Daoy (cell line): ENCODE results near the gene ALPL. TPM values are rescaled to one million over a fixed set of nuclear protein-coding genes. Genes with fewer than 3 reads are reported as not detected.
A peak's percentile ranks its signal among the peaks of the same experiment; 100 is the strongest.
"Not testable (repeated sequence)": the region's sequence is repeated elsewhere in the genome, so short reads cannot be mapped to it uniquely, and the experiment has no call there.

Experiments
- DNase-seq: peaks from one replicate; pipeline ENCODE4 v3.0.0-alpha.2; 2015; ENCODE audit warnings: low read depth
- total RNA-seq: library from RNA; depleted of rRNA; stranded (reverse); fragments of >200 nt; shearing (Covaris generic); gene quantifications from 2 replicates; pipeline ENCODE4 v1.2.3, GENCODE V29; 2014

Gene ALPL
- total RNA-seq, 1 experiment from 2014 or later: 2.7 TPM

GRCh38 chr1:21559788-21560567 lies 50.8 kb downstream of the ALPL start:
- no peak for DNase-seq

GRCh38 chr1:21560916-21561638 lies 51.9 kb downstream of the ALPL start:
- DNase-seq: no peak

- no peak for DNase-seq
These were observed 53.7 kb downstream of the ALPL start for GRCh38 chr1:21562896-21563295.

GRCh38 chr1:21563971-21564370 lies 54.7 kb downstream of the ALPL start:
- DNase-seq: no peak

GRCh38 chr1:21564521-21565095 lies 55.4 kb downstream of the ALPL start:
- DNase-seq: no peak

GRCh38 chr1:21565285-21565684 lies 56.1 kb downstream of the ALPL start:
- no peak for DNase-seq

- not testable (repeated sequence) for DNase-seq
These were observed 57.1 kb downstream of the ALPL start for GRCh38 chr1:21566361-21566760.

- DNase-seq: peak; percentile 39
These were observed 58.2 kb downstream of the ALPL start for GRCh38 chr1:21567241-21568005.

GRCh38 chr1:21568006-21568746 lies 59.0 kb downstream of the ALPL start:
- DNase-seq: no peak

- no peak for DNase-seq
These were observed 59.7 kb downstream of the ALPL start for GRCh38 chr1:21568809-21569385.

- DNase-seq: no peak
These were observed 60.8 kb downstream of the ALPL start for GRCh38 chr1:21569820-21570527.

- DNase-seq: no peak
These were observed 61.3 kb downstream of the ALPL start for GRCh38 chr1:21570528-21570875.

GRCh38 chr1:21570885-21571284 lies 61.7 kb downstream of the ALPL start:
- DNase-seq: no peak

GRCh38 chr1:21572221-21572620 lies 63.0 kb downstream of the ALPL start:
- no peak for DNase-seq

- no peak for DNase-seq
These were observed 63.6 kb downstream of the ALPL start for GRCh38 chr1:21572735-21573277.

- no peak for DNase-seq
These were observed 64.3 kb downstream of the ALPL start for GRCh38 chr1:21573475-21573874.

GRCh38 chr1:21573971-21574465 lies 64.8 kb downstream of the ALPL start:
- DNase-seq: peak; percentile 82

GRCh38 chr1:21574466-21575151 lies 65.4 kb downstream of the ALPL start:
- peak; percentile 82 for DNase-seq

- no peak for DNase-seq
These were observed 66.2 kb downstream of the ALPL start for GRCh38 chr1:21575351-21575942.
